OCI-LY7 (cell line): ENCODE measurements around the gene FNDC3B. TPM values are rescaled to one million over a fixed set of nuclear protein-coding genes. Genes with fewer than 3 reads are reported as not detected.

Source experiments
- BruUV-seq: library from RNA; stranded (reverse); fragments of 400-500 nt; replicated peaks from 2 replicates; lab custom pipeline; 2021; lab: Mats Ljungman, UMichigan
- CTCF ChIA-PET: fragments of 300-600 bp; sonication (Branson Sonifier 250); formaldehyde crosslinking; loops from one replicate; lab custom pipeline; 2022; ENCODE audit warnings: antibody characterized with exemption; ENCODE audit not compliant: unreplicated experiment; lab: Charles Lee
- POLR2A ChIA-PET: fragments of 300-600 bp; sonication (Branson Sonifier 250); formaldehyde crosslinking; loops from one replicate; lab custom pipeline; 2022; ENCODE audit warnings: antibody characterized with exemption; lab: Charles Lee
- DNase-seq: peaks from one replicate; pipeline ENCODE4 v3.0.0-alpha.2; 2015; ENCODE audit warnings: low spot score
- H2AFZ ChIP-seq: fragments of 200-600 bp; sonication (generic), shearing (Covaris generic); 2 replicates; pipeline ENCODE4 v1.6.1; 2014; ENCODE audit warnings: mild to moderate bottlenecking, antibody characterized with exemption, low read length, moderate library complexity
- H3K27ac ChIP-seq: fragments of 200-600 bp; sonication (generic); 2 replicates; pipeline ENCODE4 v1.5.1; 2014; ENCODE audit warnings: mixed run types, low read depth, mild to moderate bottlenecking, moderate library complexity, low read length, inconsistent platforms; ENCODE audit not compliant: poor library complexity, severe bottlenecking
- H3K36me3 ChIP-seq: fragments of 200-600 bp; sonication (generic); 2 replicates; pipeline ENCODE4 v1.6.1; 2014; ENCODE audit warnings: mild to moderate bottlenecking, antibody characterized with exemption, low read length, moderate library complexity, mixed read lengths; ENCODE audit not compliant: insufficient read depth
- H3K4me1 ChIP-seq: fragments of 200-600 bp; sonication (generic); 2 replicates; pipeline ENCODE4 v1.5.1; 2014; ENCODE audit warnings: mild to moderate bottlenecking, low read length; ENCODE audit not compliant: insufficient read depth, poor library complexity, severe bottlenecking
- H3K4me2 ChIP-seq: fragments of 200-600 bp; sonication (generic); 2 replicates; pipeline ENCODE4 v1.6.1; 2014; ENCODE audit warnings: mild to moderate bottlenecking, low read length
- H3K4me3 ChIP-seq: fragments of 200-600 bp; sonication (generic); 2 replicates; pipeline ENCODE4 v1.5.1; 2014; ENCODE audit warnings: mild to moderate bottlenecking, low read depth, low read length; ENCODE audit not compliant: poor library complexity, severe bottlenecking
- H3K79me2 ChIP-seq: fragments of 200-600 bp; sonication (generic); 2 replicates; pipeline ENCODE4 v1.6.1; 2016; ENCODE audit warnings: low read depth, mild to moderate bottlenecking, low read length, moderate library complexity, mixed read lengths; ENCODE audit not compliant: insufficient read depth
- H3K9me2 ChIP-seq: fragments of 200-600 bp; sonication (generic); 2 replicates; pipeline ENCODE4 v1.6.1; 2016; ENCODE audit warnings: mild to moderate bottlenecking, low read length, mixed read lengths; ENCODE audit not compliant: insufficient read depth
- H3K9me3 ChIP-seq: fragments of 200-600 bp; sonication (generic); 2 replicates; pipeline ENCODE4 v1.6.1; 2014; ENCODE audit warnings: mild to moderate bottlenecking, mixed run types, low read length, mixed read lengths
- H4K20me1 ChIP-seq: fragments of 200-600 bp; sonication (generic); 2 replicates; pipeline ENCODE4 v1.6.1; 2014; ENCODE audit warnings: mild to moderate bottlenecking, antibody characterized with exemption, low read length, moderate library complexity, mixed read lengths; ENCODE audit not compliant: insufficient read depth
- CTCF ChIP-seq: fragments of 200-600 bp; sonication (generic); conservative IDR thresholded peaks from 2 replicates; pipeline ENCODE4 v1.5.1; 2014; ENCODE audit warnings: mild to moderate bottlenecking, antibody characterized with exemption, low read length, moderate library complexity, mixed read lengths
- EZH2phosphoT487 ChIP-seq: fragments of 200-600 bp; sonication (generic); IDR thresholded peaks from 2 replicates; pipeline ENCODE4 v1.6.1; 2018; ENCODE audit warnings: low read depth, borderline replicate concordance, mild to moderate bottlenecking, mixed run types, antibody characterized with exemption, low read length, moderate library complexity, mixed read lengths
- intact Hi-C: fragments of 100-400 bp; cut with micrococcal nuclease; formaldehyde crosslinking; loops from one replicate; pipeline ENCODE4 v1.10.0; 2022; ENCODE audit not compliant: unreplicated experiment
- total RNA-seq, 2 experiments: library from RNA; depleted of rRNA in 1 of 2; stranded (reverse); fragments of >200 nt in 1 of 2; shearing (Covaris generic) in 1 of 2; gene quantifications; 2 replicates each; pipeline ENCODE4 v1.2.3, GENCODE V29; 2014 to 2022

FNDC3B gene
- total RNA-seq, 2 experiments from 2014 or later = 23.3 to 28.5 TPM

GRCh38 chr3:172256101-172256734 is 216.8 kb downstream of the FNDC3B start:
- no peaks in the 10 kb centered on the region for H3K9me3 ChIP-seq
- no peaks in the 10 kb centered on the region for H3K9me2 ChIP-seq
- no peak overlapping the region for H3K27ac ChIP-seq
- intact Hi-C loops = no loop called here
- ChIA-PET CTCF (no interaction called here), POLR2A (no interaction called here)
- no peaks in the 10 kb centered on the region for H3K4me1 ChIP-seq
- H2AFZ ChIP-seq = no peak overlapping the region
- H4K20me1 ChIP-seq = no peaks in the 10 kb centered on the region
- no peak for TF ChIP-seq CTCF
- no peak for TF ChIP-seq EZH2phosphoT487
- no peak for DNase-seq
- BruUV-seq = no TSS peak
- no peaks in the 10 kb centered on the region for H3K79me2 ChIP-seq
- H3K4me3 ChIP-seq = no peak overlapping the region
- no peak overlapping the region for H3K4me2 ChIP-seq
- H3K36me3 ChIP-seq = no peaks in the 10 kb centered on the region

- no TSS peak for BruUV-seq
- no peak overlapping the region for H3K4me2 ChIP-seq
- POLR2A ChIA-PET = no interaction called here
These were observed 218.4 kb downstream of the FNDC3B start for GRCh38 chr3:172257648-172258400.

More at GRCh38 chr3:172257648-172258400, 218.4 kb downstream of the FNDC3B start:
- no peaks in the 10 kb centered on the region for H3K36me3 ChIP-seq
- no peak overlapping the region for H2AFZ ChIP-seq
- H3K9me3 ChIP-seq = no peaks in the 10 kb centered on the region
- H4K20me1 ChIP-seq = no peaks in the 10 kb centered on the region
- H3K9me2 ChIP-seq = no peaks in the 10 kb centered on the region
- H3K4me3 ChIP-seq = no peak overlapping the region
- CTCF ChIA-PET = no interaction called here
- H3K79me2 ChIP-seq = no peaks in the 10 kb centered on the region
- H3K4me1 ChIP-seq = no peaks in the 10 kb centered on the region
- H3K27ac ChIP-seq = no peak overlapping the region
- DNase-seq = no peak
- no peak for TF ChIP-seq CTCF
- TF ChIP-seq EZH2phosphoT487 = no peak
- intact Hi-C loops = no loop called here
